CD4-positive, alpha-beta T cell treated with Interleukin-2 at 100 ng/mL for 4 hours (primary cell): ENCODE results near the gene PPP3CA.

Experiments used
- DNase-seq: peaks from one replicate; pipeline ENCODE4 v3.0.0-alpha.2; 2020; ENCODE audit warnings: low spot score

PPP3CA gene

DNA sequence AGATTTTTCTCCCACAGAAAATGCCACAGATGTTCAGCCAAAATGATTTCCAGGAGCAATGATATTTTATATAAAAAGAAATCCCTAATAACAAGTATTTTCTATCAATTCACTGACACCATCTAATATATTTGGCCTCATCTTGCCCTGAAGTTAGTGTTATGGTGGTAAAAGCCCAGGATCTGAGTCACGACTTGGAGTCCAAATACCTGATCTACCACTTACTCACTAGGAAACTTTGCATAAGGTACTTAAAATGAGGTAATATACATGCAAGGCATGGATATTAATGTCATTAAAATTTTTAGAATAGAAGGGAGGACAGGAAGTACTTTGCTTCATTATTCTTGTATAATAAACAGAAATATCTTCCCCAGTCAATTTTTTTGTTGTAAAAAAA is 16.3 kb downstream of the PPP3CA start:
- DNase-seq = no peak

DNA sequence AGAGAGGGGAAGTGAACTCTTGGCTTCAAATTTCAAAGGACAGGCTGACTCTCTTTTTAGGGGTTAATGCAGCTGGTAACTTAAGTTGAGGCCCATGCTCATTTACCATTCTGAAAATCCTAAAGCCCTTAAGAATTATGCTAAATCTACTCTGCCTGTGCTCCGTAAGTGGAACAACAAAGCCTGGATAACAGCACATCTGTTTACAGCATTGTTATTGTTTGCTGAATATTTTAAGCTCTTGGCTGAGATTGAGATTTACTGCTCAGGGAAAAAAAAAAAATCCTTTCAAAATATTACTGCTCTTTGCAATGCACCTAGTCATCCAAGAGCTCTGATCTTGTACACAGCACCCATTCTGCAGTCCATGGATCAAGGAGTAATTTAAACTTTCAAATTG is 17.7 kb downstream of the PPP3CA start:
- DNase-seq = no peak

DNA sequence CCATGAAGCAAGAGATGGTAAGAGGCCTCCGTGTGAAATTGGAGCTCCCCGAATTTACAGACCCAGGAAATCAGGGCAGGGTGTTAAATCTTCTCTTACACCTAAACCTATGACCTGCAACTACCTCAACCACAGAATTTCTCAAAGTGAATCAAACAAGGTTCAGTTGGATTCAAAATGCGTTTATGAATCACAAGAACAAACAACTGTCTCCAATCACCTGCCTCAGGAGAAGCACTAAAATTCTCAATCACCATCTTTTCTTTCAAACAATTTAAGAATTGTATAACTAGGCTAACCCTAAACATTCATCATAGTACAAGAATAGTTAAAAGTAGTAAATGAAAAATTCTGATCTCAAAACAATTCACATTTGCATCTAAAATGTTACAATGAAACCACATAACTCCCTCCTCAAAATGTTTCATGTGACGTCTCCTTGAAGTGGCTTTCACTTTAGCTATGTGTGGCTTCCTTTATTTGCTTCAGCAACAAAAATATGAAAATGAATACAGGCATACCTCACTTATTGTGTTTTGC is 19.2 kb downstream of the PPP3CA start:
- DNase-seq = peak; percentile 59

DNA sequence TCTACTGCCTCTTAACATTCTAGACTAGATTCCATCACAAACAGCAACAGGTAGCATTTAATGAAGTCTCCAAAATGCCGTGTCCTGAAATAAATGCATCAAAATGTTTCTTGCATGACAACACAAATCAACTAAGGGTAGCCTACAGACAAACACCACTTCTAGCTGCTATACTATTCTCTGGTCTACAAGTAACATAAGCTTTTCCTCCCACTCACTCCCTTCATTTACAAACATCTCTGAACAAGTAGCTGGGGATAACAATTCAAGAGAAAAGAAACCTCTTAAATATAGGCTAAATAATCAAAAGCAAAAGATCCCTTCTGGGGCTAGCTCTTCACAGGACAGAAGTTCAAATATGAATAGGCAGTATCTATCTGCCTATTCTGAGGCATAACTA is 20.8 kb downstream of the PPP3CA start:
- no peak for DNase-seq

DNA sequence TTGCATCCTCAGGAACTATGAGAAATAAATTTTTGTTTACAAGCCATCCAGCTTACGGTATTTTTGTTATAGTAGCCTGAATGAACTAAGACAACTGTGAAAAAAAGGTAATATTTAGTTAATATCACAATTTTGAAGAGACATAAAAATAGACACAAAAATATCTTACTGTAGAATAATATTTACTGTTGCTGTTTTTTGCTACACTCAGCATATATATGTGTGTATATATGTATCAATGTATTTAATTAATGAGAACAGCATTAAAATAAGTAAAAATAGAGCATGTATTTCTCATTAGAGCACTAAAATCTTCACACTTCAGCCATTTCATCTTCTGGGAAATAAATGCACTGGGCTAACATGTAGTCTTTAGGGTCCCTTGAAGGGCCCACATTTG is 24.6 kb downstream of the PPP3CA start:
- no peak for DNase-seq

DNA sequence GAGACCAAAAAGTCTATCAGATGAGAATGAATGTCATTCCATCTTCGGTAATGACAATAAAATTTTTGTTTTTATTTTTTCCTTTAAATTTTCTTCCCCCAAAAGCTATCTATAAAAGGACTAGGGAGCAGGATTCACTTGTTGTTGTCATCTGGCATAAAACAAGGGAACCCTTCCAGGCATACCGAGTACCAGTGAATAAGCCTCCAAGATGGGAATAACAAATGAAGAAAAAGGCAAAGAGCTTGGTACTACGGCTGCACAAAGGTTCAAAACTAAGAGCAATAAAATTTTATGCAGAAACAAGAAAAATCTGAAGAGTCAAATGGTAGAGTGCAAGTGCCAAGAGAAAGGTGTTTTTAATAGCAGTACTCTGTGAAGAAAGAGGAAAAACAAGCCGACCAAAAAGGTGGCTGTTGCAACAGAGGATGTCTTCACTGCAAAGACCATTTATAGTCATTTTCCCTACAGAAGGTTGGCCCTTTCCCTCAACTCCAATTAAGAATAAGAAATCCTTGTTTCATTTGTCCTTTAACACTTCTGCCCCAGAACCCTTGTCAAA is 25.8 kb downstream of the PPP3CA start:
- DNase-seq = no peak

DNA sequence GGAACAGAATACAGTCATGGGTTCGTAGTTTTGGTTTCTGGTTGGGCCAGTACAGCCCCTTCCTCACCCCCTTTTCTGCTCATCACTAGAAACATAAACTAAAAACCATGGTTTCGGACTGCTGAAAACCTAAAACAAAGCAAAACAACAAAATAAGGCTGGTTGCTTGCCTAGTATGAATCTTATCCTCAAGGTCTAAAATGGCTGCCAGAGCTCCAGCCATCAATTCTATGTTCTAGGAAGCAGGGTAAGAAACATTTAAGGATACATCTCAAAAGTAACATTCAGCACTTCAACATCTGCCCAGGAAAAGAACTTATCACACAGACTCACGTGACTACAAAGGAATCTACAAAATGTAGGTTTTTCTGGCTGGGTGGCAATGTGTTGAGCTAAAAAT is 31.5 kb downstream of the PPP3CA start:
- no peak for DNase-seq

DNA sequence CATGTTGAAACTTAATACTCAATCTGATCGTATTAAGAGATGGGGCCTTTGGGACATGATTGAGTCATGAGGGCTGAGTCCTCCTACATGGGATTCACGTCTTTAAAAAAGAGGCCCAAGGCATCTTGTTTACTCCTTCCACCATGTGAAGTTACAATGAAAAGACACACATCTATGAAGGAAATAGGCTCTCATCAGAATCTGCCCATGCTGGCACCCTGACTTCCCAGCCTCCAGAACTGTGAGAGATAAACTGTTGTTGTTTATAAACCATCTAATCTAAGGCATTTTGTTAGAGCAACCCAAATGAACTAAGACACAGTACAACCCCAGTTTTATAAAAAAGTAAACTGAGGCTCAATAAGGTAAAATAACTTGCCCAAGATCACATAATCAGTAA is 32.3 kb downstream of the PPP3CA start:
- DNase-seq = no peak

DNA sequence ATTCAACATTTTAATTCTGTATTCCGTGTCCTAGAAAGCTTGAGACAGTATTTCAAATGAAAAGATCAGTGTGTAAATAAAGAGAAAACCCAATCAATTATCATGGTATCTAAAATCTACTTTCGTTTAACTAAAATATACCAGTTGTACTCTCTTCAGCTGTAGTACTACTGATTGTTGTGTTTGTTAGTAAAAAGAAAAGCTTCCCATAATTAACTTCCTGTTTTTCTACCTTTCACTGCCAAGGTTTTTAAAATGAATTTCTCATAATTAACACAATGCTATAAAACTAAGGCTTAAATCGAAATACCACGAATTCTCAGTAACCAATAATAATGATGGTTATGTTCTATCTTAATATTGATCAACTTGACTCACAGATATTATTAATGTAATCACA is 37.4 kb downstream of the PPP3CA start:
- no peak for DNase-seq

DNA sequence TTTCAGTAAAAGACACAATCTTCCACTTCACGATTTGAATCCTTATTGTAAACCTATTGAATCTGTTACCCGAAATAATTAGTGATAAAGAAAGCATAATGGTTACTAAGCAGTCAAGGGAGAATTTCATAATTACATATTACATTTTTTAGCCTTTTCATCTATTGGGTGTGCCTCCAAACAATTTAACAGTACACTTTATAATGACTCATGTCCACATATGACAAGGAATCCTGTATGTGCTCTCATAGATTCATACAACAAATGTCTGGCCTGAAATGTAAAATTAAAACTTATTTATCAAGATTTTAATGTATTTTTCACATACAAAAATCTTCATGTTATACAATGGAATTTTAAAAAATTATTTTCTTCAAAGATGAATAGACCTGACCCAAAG is 39.4 kb downstream of the PPP3CA start:
- DNase-seq = no peak

DNA sequence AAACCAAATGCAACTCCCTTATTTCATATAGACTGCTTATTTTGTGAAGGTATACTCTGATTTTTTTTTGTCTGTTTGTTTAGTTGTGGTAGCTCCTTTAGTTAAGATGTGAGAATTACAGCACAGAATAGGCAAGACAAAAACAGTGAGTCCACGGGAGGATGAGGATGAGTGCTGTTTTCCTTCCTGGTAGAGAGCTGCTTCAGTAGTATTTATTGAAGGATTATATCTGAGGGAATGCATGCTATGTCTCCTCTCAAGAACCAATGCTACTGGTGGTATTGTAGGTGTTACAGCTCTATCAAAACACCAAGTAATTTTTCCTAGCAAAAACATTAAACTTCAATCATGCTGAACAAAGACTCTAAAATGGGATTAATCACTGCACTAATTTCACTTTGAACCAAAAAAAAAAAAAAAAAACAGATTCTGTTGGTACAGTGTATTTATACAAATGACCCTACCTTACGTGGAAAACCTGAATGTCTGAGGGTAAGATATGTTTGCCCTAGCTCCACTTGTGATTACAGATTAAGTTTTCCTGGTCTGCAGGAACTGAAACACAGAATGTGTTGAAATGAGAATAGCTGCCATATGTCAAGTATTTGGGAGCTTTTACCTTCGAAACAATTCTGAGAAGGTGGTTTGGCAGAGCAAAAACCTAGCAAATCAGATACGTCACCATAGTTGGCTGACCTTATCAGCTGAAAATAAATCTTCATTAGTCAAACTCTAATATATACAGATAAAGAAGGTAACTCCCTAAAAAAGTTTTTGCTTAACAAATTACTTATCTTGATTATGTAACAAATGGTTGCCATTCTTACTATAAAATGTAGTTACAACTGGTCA is 40.3 kb downstream of the PPP3CA start:
- no peak for DNase-seq

DNA sequence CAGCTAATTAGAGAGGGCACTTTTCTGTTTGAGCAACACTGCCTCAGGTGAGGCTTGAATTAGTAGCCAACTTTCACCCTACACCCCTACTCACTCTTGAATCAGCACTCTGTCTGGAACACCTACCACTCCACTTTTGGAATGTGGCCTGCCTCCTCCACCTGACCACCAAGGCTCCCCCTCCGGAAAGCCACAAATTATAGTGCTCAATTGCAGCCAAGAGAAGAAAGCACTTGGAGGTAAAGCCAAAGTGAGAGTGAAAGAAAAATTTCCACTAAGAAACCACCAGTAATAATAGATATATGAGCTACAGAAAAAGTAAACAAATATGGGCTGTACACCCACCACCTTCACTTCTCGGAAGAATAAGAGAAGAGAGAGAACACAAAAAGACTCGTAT is 41.1 kb downstream of the PPP3CA start:
- DNase-seq = peak; percentile 16

DNA sequence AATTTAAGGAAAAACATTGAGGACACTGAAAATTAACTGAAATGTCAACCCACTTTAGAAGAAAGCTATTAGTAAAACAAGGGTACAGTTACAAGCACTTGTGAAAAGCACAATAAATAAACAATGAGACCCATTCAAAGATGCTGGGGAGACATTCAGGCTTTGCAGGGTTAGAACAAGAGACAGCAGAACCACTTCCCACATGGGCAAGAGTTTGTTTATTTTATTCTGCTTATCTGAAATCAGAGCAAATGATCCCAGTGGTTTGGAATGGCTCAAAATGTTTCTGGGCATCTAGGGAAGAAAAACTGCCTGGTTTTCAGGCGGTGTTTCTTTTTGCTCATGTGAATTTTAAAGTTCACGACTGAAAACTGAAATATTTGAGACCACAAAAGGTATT is 42.4 kb downstream of the PPP3CA start:
- no peak for DNase-seq

DNA sequence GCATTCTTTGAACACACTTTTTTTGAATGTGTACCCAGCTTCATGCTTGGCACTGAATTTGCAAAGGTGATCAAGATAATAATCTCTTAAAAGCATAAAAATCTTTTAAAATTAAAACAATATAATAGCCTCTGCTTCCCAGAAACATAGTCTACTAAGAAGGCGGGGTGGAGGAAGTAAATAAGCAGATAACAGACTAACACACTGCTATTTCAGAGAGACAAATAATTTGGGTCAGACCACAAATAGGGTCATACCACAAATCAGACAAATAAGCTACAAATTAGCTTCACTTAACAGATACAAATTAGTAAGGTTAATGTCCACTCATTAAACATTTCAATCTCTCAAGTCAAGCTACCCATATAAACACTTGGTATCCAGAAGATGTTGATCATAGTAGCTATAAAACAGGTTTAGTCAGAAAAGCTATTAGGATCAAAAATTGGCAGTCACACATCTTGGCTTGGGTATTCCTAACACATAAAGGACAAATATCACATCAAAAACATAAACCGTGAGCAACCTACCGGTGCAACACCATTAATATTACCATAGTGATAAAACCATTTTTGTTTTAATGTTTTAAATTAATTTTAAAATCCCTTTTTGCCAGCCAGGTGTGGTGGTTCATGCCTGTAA is 47.3 kb downstream of the PPP3CA start:
- peak; percentile 10 for DNase-seq

DNA sequence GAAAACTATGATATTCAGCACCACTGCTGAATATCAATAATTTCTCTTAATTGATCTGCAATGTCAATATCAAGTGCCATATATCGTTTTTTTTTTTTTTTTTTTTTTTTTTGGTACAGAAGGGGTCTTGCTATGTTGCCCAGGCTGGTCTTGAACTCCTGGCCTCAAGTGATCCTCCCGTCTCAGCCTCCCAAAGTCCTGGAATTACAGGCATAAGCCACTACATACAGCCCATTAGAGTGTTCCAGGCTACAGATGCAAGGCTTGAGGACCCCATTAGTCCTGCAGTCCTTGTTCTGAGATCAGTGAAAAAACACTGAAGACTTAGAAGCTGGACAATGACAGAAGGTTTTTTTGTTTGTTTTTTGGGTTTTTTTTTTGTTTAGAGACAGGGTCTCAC is 48.3 kb downstream of the PPP3CA start:
- no peak for DNase-seq

DNA sequence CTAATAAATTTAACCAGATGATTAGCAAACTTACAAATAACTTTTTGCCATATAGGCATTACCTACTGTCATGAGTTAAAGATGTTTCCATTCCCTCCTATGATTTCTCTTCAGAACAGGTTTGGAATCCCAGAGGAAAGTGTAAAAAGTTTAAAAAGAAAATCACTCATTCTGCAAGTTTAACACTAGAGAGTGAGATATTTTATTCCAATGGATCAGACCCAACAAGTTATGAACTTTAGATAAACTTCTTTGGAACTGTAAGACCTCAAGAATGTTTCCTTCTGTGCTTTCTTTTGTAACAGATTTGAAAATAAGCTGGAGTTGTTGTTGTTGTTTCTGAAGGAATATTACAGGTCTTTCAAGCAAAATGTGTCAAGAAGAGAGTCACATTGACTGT is 51.6 kb downstream of the PPP3CA start:
- no peak for DNase-seq

DNA sequence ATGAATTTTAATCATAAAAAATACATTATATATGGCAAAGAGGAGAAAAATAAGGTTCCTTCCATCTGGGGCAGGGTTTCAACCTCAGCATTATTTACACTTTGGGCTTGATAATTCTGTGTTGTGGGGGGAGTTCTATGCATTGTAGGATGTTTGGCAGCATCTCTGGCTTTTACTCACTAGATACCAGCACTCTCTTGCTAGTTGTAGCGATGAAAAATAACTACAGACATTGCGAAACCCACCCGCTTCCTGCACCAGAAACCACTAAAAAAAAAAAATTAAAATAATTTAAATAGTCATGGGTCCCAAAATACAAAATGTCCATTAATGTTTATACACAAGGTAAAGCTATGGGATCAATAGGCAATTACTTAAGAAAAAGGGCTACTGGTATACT is 52.7 kb downstream of the PPP3CA start:
- no peak for DNase-seq

DNA sequence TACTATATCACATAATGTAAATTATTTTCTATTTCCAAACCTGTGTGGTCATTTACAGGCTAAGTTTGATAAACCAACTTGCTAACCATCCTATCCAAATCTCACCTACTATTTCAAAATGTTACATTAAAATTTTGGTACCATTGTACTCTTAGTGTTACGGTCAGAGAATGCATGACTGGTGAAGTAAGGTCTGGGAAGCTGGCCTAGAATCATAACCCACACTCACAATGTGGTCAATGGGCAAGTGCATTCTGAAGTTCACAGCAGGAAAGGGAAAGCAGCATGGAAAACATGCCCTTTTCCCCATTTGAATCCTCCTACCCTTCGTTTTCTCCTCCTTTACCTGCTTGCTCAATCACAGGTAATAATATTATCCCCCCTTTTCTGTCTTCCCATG is 54.4 kb downstream of the PPP3CA start:
- DNase-seq = no peak

DNA sequence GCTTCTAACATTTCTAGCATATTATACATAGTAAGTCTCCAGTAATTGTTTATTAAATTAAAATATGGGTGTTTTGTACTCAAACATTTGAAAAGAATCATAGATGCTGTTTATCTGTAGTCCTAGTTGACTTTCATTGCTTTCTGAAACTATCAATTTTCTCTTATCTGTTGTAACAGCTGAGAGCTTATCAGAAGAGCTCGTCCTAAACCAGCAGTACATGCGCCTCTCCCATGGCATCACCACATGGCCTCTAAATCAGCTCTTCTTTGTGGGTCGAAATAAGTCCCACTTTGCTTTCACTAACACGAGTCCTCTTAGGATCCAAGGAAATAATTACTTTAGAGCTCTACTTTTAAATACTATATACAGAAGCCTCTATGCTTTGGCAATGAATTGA is 55.1 kb downstream of the PPP3CA start:
- no peak for DNase-seq

DNA sequence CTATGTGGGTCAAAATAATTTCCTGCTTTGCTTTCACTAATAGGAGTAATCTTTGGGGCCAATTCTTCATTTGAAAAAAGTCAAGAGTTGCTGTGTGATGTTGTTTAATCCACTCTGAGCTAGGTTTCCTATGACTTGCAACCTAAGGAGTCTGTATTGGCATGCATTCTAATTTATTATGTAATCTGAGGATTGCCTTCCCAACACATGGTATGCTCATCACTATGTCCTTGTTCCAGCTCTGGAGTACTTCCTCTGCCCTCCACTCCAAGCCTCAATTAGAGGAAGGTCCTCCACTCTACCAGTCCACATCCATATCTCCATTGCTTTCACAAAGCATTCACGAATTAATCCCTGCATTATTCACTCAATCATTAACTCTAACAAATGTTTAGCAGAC is 56.1 kb downstream of the PPP3CA start:
- DNase-seq = no peak

DNA sequence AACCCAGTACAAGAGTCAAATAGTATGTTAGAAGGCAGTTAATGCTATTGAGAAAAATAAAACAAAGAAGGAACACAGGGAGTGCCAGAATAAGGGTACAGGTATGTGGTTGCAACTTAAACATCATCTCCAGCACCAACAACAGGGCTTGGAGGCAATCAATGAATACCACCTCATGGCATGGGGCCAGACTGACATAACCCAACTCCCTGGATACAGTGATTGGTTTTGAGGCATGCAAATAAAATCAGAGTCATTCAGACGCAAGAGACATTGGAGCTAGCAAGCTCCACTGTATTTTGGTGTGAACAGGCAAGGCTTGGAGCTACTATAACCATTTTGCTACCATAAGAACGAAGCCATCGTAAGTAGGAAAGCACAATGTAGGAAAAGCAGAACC is 56.7 kb downstream of the PPP3CA start:
- no peak for DNase-seq

DNA sequence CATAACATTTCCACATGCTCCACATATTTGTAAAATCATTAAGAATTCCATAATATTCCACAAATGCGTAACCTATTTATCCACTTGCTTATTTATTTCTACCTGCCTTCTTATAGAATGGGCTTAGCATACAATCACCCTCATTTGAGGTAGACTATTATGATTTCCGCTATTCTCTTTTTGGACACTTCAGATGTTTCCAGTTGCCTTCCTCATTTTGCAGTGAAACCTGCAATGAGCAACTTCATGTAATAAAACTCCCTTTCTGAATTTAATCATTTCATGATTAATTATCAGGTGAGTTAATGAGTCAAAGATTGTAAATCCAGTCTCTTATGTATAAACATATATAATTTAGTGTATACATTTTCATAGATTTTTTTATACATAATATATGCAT is 58.0 kb downstream of the PPP3CA start:
- DNase-seq = no peak
